Liver (tissue), 9 donors: Measurements from ENCODE around the gene CASD1. TPM values are rescaled to one million over a fixed set of nuclear protein-coding genes. Genes with fewer than 3 reads are reported as not detected.

Experiments
- DNase-seq: peaks from one replicate; pipeline ENCODE4 v3.0.0-alpha.2; 2017; ENCODE audit warnings: low spot score
- H3K27ac ChIP-seq, 2 donors: one replicate each; pipeline ENCODE4 v1.7.0; 2013; ENCODE audit warnings: inconsistent platforms in 2 of 2, low read length in 2 of 2, control low read depth in 1 of 2, low read depth in 1 of 2, mild to moderate bottlenecking in 1 of 2
- H3K27me3 ChIP-seq, 4 donors: one replicate each; pipeline versions ENCODE4 v1.6.1 to v1.7.0; 2013; ENCODE audit warnings: low read length in 3 of 4, inconsistent platforms in 1 of 4, mild to moderate bottlenecking in 1 of 4, moderate library complexity in 1 of 4; ENCODE audit not compliant: control insufficient read depth in 4 of 4, insufficient read depth in 4 of 4
- H3K36me3 ChIP-seq, 4 donors: one replicate each; pipeline versions ENCODE4 v1.6.1 to v1.7.0; 2013; ENCODE audit warnings: low read length in 3 of 4, mild to moderate bottlenecking in 3 of 4, low read depth in 1 of 4, moderate library complexity in 1 of 4; ENCODE audit not compliant: control insufficient read depth in 4 of 4, insufficient read depth in 3 of 4
- H3K4me1 ChIP-seq, 4 donors: one replicate each; pipeline versions ENCODE4 v1.6.1 to v1.7.0; 2013; ENCODE audit warnings: low read length in 3 of 4, mild to moderate bottlenecking in 3 of 4, moderate library complexity in 1 of 4; ENCODE audit not compliant: control insufficient read depth in 4 of 4, insufficient read depth in 4 of 4
- H3K4me3 ChIP-seq, 3 donors: one replicate each; pipeline versions ENCODE4 v1.6.1 to v1.7.0; 2013; ENCODE audit warnings: low read length in 3 of 3, control low read depth in 1 of 3, low read depth in 1 of 3, mild to moderate bottlenecking in 1 of 3
- H3K9ac ChIP-seq, 2 donors: one replicate each; pipeline ENCODE4 v1.7.0; 2013; ENCODE audit warnings: low read length in 2 of 2, mild to moderate bottlenecking in 2 of 2, moderate library complexity in 2 of 2, control low read depth in 1 of 2, low read depth in 1 of 2
- H3K9me3 ChIP-seq, 4 donors: one replicate each; pipeline versions ENCODE4 v1.6.1 to v1.7.0; 2013; ENCODE audit warnings: low read length in 3 of 4; ENCODE audit not compliant: control insufficient read depth in 4 of 4
- EGR1 ChIP-seq, 2 donors: IDR thresholded peaks; 2 replicates each; pipeline ENCODE4 v1.6.1; 2016 to 2018; ENCODE audit warnings: antibody characterized with exemption in 2 of 2, low read depth in 2 of 2
- FOXA1 ChIP-seq: IDR thresholded peaks from 2 replicates; pipeline ENCODE4 v1.6.1; 2016; ENCODE audit warnings: antibody characterized with exemption
- FOXA2 ChIP-seq: IDR thresholded peaks from 2 replicates; pipeline ENCODE4 v1.6.1; 2016; ENCODE audit warnings: antibody characterized with exemption
- GABPA ChIP-seq, 2 donors: IDR thresholded peaks in 1 of 2; conservative IDR thresholded peaks in 1 of 2; 2 replicates each; pipeline ENCODE4 v1.6.1; 2016; ENCODE audit warnings: antibody characterized with exemption in 2 of 2, mild to moderate bottlenecking in 1 of 2, moderate library complexity in 1 of 2
- HNF4G ChIP-seq: IDR thresholded peaks from 2 replicates; pipeline ENCODE4 v1.6.1; 2016; ENCODE audit warnings: antibody characterized with exemption
- JUND ChIP-seq, 2 donors: IDR thresholded peaks; 2 replicates each; pipeline ENCODE4 v1.6.1; 2016; ENCODE audit warnings: antibody characterized with exemption in 2 of 2
- NR2F2 ChIP-seq: IDR thresholded peaks from 2 replicates; pipeline ENCODE4 v1.6.1; 2016; ENCODE audit warnings: antibody characterized with exemption
- RAD21 ChIP-seq, 2 donors: IDR thresholded peaks; 2 replicates each; pipeline ENCODE4 v1.6.1; 2016; ENCODE audit warnings: antibody characterized with exemption in 2 of 2, mild to moderate bottlenecking in 2 of 2
- RXRA ChIP-seq, 2 donors: IDR thresholded peaks; 2 replicates each; pipeline ENCODE4 v1.6.1; 2017 to 2018; ENCODE audit warnings: antibody characterized with exemption in 2 of 2, mild to moderate bottlenecking in 1 of 2
- SP1 ChIP-seq: IDR thresholded peaks from 2 replicates; pipeline ENCODE4 v1.6.1; 2018; ENCODE audit warnings: antibody characterized with exemption, mild to moderate bottlenecking
- TAF1 ChIP-seq: conservative IDR thresholded peaks from 2 replicates; pipeline ENCODE4 v1.6.1; 2016; ENCODE audit warnings: antibody characterized with exemption, mild to moderate bottlenecking
- YY1 ChIP-seq: IDR thresholded peaks from 2 replicates; pipeline ENCODE4 v1.6.1; 2016; ENCODE audit warnings: antibody characterized with exemption, mild to moderate bottlenecking
- WGBS: extraction: QIAGEN DNeasy Blood & Tissue Kit; methylation state at CpG from one replicate; pipeline ENCODE4 v1.1.7; 2013; 5-methylcytosine and 5-hydroxymethylcytosine counted together
- polyA plus RNA-seq, 2 donors: library from polyadenylated mRNA; stranded (reverse) in 1 of 2; unstranded in 1 of 2; fragments of 200-250 nt in 1 of 2; fragments of >200 nt in 1 of 2; fragmentation: Nextera tagmentation in 1 of 2; extraction: Ambion mirVana in 1 of 2; gene quantifications; one replicate each; pipeline versions ENCODE4 v1.2.1 to v1.2.3, GENCODE V29; 2013 to 2015
- total RNA-seq, 2 donors: library from RNA; depleted of rRNA; stranded (reverse); fragments of >200 nt; gene quantifications; one replicate each; pipeline ENCODE4 v1.2.3, GENCODE V29; 2014
- TF ChIP-seq, protein P1 (sequence below): IDR thresholded peaks from 2 replicates; pipeline ENCODE4 v1.6.1; 2016; ENCODE audit warnings: antibody characterized with exemption
- TF ChIP-seq, protein P2 (sequence below): IDR thresholded peaks from 2 replicates; pipeline ENCODE4 v1.6.1; 2016; ENCODE audit warnings: antibody characterized with exemption
- TF ChIP-seq, protein P3 (sequence below): IDR thresholded peaks from 2 replicates; pipeline ENCODE4 v1.6.1; 2016; ENCODE audit warnings: antibody characterized with exemption, mild to moderate bottlenecking
- TF ChIP-seq, protein P4 (sequence below): IDR thresholded peaks from 2 replicates; pipeline ENCODE4 v1.6.1; 2016; ENCODE audit warnings: antibody characterized with exemption
- donor health status: healthy.
- donor health status: healthy.
- donor health status: healthy.
- donor health status: healthy.
- donor health status: healthy.

The CASD1 gene
- total and polyA plus RNA-seq, 4 donors = 3.8 to 14.1 (median 8.1) TPM

DNA sequence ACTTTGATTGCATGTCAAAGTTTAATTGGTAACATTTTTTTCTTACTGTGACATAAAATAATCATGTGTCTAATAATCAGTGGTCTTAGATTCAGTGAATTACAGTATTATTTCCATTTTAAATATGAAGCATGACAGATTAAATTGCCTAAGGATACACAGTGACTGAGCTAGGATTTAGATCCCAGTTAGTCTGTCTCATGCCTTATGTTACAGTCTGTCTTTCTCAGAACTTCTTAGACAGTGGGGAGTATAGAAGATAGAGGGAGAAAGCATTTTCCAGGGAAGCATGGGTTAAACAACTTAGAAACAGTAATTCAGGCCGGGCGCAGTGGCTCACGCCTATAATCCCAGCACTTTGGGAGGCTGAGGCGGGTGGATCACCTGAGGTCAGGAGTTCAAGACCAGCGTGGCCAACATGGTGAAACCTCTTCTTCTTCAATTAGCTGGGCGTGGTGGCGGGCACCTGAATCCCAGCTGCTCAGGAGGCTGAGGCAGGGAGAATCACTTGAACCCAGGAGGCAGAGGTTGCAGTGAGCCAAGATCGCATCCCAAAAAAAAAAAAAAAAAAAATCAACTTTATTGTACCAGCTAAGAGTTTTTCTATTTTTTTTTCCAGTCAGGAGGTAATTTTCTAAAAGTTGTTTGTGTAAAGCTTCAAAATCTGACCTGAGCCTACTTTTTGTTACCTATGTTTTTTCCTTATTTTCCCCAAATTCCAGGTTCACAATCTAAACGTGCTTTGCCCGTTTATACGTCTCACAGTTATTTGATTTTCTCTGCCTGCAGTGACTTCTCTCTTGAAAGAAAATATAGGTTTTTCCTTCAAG lies 3.3 kb downstream of the CASD1 start:
- H3K4me3 ChIP-seq = no peak overlapping the region
- H3K27me3 ChIP-seq = no peaks in the 10 kb centered on the region
- peaks cover 3 to 12% (median 6%) of the 10 kb centered on the region in 4 donors for H3K4me1 ChIP-seq
- H3K27ac ChIP-seq = no peak overlapping the region
- TF ChIP-seq, protein P1, sequence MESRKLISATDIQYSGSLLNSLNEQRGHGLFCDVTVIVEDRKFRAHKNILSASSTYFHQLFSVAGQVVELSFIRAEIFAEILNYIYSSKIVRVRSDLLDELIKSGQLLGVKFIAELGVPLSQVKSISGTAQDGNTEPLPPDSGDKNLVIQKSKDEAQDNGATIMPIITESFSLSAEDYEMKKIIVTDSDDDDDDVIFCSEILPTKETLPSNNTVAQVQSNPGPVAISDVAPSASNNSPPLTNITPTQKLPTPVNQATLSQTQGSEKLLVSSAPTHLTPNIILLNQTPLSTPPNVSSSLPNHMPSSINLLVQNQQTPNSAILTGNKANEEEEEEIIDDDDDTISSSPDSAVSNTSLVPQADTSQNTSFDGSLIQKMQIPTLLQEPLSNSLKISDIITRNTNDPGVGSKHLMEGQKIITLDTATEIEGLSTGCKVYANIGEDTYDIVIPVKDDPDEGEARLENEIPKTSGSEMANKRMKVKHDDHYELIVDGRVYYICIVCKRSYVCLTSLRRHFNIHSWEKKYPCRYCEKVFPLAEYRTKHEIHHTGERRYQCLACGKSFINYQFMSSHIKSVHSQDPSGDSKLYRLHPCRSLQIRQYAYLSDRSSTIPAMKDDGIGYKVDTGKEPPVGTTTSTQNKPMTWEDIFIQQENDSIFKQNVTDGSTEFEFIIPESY = no peak
- TF ChIP-seq RAD21 (IDR thresholded peaks at IDR 0.05) (no peak), YY1 (no peak), FOXA2 (no peak), JUND (IDR thresholded peaks at IDR 0.05) (no peak), HNF4G (no peak), EGR1 (IDR thresholded peaks at IDR 0.05; ENCODE audit: low read depth in 2 of 2) (no peak), GABPA (IDR thresholded peaks at IDR 0.05 in 1 of 2, conservative IDR thresholded peaks at IDR 0.05 in 1 of 2) (no peak), NR2F2 (no peak), TAF1 (no peak)
- TF ChIP-seq, protein P2, sequence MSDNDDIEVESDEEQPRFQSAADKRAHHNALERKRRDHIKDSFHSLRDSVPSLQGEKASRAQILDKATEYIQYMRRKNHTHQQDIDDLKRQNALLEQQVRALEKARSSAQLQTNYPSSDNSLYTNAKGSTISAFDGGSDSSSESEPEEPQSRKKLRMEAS = no peak
- TF ChIP-seq, protein P3, sequence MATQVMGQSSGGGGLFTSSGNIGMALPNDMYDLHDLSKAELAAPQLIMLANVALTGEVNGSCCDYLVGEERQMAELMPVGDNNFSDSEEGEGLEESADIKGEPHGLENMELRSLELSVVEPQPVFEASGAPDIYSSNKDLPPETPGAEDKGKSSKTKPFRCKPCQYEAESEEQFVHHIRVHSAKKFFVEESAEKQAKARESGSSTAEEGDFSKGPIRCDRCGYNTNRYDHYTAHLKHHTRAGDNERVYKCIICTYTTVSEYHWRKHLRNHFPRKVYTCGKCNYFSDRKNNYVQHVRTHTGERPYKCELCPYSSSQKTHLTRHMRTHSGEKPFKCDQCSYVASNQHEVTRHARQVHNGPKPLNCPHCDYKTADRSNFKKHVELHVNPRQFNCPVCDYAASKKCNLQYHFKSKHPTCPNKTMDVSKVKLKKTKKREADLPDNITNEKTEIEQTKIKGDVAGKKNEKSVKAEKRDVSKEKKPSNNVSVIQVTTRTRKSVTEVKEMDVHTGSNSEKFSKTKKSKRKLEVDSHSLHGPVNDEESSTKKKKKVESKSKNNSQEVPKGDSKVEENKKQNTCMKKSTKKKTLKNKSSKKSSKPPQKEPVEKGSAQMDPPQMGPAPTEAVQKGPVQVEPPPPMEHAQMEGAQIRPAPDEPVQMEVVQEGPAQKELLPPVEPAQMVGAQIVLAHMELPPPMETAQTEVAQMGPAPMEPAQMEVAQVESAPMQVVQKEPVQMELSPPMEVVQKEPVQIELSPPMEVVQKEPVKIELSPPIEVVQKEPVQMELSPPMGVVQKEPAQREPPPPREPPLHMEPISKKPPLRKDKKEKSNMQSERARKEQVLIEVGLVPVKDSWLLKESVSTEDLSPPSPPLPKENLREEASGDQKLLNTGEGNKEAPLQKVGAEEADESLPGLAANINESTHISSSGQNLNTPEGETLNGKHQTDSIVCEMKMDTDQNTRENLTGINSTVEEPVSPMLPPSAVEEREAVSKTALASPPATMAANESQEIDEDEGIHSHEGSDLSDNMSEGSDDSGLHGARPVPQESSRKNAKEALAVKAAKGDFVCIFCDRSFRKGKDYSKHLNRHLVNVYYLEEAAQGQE = no peak
- DNase-seq = no peak
- WGBS = 92% methylated on average over 11 of the region's 11 CpGs
- no peaks in the 10 kb centered on the region for H3K36me3 ChIP-seq
- H3K9me3 ChIP-seq = no peaks in the 10 kb centered on the region
- H3K9ac ChIP-seq = no peak overlapping the region

DNA sequence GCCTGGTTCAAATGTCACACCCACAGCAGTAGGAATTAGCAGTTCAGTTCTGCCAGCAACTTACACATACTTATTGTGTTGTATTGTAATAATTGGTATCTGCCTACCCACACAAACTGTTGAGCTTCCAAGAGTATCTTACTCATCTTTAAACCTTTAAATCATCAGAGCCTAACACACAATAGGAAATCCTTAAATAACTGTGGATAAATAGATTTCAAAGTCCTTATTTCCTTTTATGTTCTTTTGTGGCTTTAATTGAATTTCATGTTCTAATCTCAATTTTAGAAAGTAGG lies 3.9 kb downstream of the CASD1 start:
- TF ChIP-seq FOXA1 (no peak), RXRA (IDR thresholded peaks at IDR 0.05) (no peak), SP1 (no peak), FOXA2 (no peak), EGR1 (IDR thresholded peaks at IDR 0.05; ENCODE audit: low read depth in 2 of 2) (no peak), GABPA (IDR thresholded peaks at IDR 0.05 in 1 of 2, conservative IDR thresholded peaks at IDR 0.05 in 1 of 2) (no peak)
- TF ChIP-seq, protein P4, sequence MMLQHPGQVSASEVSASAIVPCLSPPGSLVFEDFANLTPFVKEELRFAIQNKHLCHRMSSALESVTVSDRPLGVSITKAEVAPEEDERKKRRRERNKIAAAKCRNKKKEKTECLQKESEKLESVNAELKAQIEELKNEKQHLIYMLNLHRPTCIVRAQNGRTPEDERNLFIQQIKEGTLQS = no peak

More for the DNA sequence above, 3.9 kb downstream of the CASD1 start:
- Histone ChIP-seq H3K9me3 (no peaks in the 10 kb centered on the region), H3K4me3 (no peak overlapping the region), H3K27ac (no peak overlapping the region), H3K36me3 (no peaks in the 10 kb centered on the region), H3K27me3 (no peaks in the 10 kb centered on the region), H3K4me1 (peaks cover 3 to 12% (median 6%) of the 10 kb centered on the region in 4 donors), H3K9ac (no peak overlapping the region)
- DNase-seq = no peak
